IPS-20b (cell line): ENCODE results near the gene INHBC.

ENCODE experiments used
- H3K27ac ChIP-seq: one replicate; pipeline ENCODE4 v1.5.1; 2013; ENCODE audit warnings: low read length
- H3K27me3 ChIP-seq: 2 replicates; pipeline ENCODE4 v1.6.1; 2013; ENCODE audit warnings: mild to moderate bottlenecking, low read length, inconsistent platforms; ENCODE audit not compliant: insufficient read depth
- H3K36me3 ChIP-seq: 2 replicates; pipeline ENCODE4 v1.6.1; 2013; ENCODE audit warnings: low read depth, mild to moderate bottlenecking, inconsistent platforms, low read length, moderate library complexity; ENCODE audit not compliant: insufficient read depth
- H3K4me1 ChIP-seq: 2 replicates; pipeline ENCODE4 v1.6.1; 2013; ENCODE audit warnings: mild to moderate bottlenecking, control low read depth, inconsistent platforms, low read length, moderate library complexity; ENCODE audit not compliant: insufficient read depth
- H3K4me3 ChIP-seq: 2 replicates; pipeline ENCODE4 v1.5.1; 2013; ENCODE audit warnings: mild to moderate bottlenecking, low read length, inconsistent platforms
- H3K9ac ChIP-seq: 2 replicates; pipeline ENCODE4 v1.6.1; 2013; ENCODE audit warnings: low read depth, mild to moderate bottlenecking, inconsistent platforms, low read length, moderate library complexity
- H3K9me3 ChIP-seq: 2 replicates; pipeline ENCODE4 v1.6.1; 2013; ENCODE audit warnings: mild to moderate bottlenecking, low read depth, low read length, inconsistent platforms; ENCODE audit not compliant: insufficient read depth

The INHBC gene

GRCh38 chr12:57446292-57446960 is 11.8 kb downstream of the INHBC start:
- Histone ChIP-seq H3K4me1 (no peaks in the 10 kb centered on the region), H3K9ac (no peak overlapping the region), H3K9me3 (peaks cover 3% of the 10 kb centered on the region), H3K27ac (no peak overlapping the region), H3K4me3 (no peak overlapping the region), H3K36me3 (no peaks in the 10 kb centered on the region), H3K27me3 (no peaks in the 10 kb centered on the region)

- Histone ChIP-seq H3K27ac (no peak overlapping the region), H3K4me1 (peaks cover 11% of the 10 kb centered on the region), H3K4me3 (no peak overlapping the region), H3K27me3 (no peaks in the 10 kb centered on the region), H3K9me3 (no peaks in the 10 kb centered on the region), H3K36me3 (no peaks in the 10 kb centered on the region), H3K9ac (no peak overlapping the region)
Observed at GRCh38 chr12:57448669-57449068, 14.1 kb downstream of the INHBC start.

DNA sequence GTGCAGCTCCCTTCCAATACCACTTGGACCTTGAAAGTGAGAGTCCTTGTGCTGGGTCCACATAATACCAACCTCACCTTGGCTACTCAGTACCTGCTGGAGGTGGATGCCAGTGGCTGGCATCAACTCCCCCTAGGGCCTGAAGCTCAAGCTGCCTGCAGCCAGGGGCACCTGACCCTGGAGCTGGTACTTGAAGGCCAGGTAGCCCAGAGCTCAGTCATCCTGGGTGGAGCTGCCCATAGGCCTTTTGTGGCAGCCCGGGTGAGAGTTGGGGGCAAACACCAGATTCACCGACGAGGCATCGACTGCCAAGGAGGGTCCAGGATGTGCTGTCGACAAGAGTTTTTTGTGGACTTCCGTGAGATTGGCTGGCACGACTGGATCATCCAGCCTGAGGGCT is 14.8 kb downstream of the INHBC start:
- Histone ChIP-seq H3K4me3 (no peak overlapping the region), H3K27ac (no peak overlapping the region), H3K9ac (no peak overlapping the region), H3K9me3 (no peaks in the 10 kb centered on the region), H3K27me3 (no peaks in the 10 kb centered on the region), H3K4me1 (peaks cover 12% of the 10 kb centered on the region), H3K36me3 (no peaks in the 10 kb centered on the region)

- H3K27me3 ChIP-seq: no peaks in the 10 kb centered on the region
- H3K4me3 ChIP-seq: no peak overlapping the region
- H3K9me3 ChIP-seq: no peaks in the 10 kb centered on the region
- H3K36me3 ChIP-seq: no peaks in the 10 kb centered on the region
- H3K9ac ChIP-seq: no peak overlapping the region
- H3K4me1 ChIP-seq: peaks cover 16% of the 10 kb centered on the region
- no peak overlapping the region for H3K27ac ChIP-seq
Observed at GRCh38 chr12:57450057-57450456, 15.5 kb downstream of the INHBC start.

- H3K4me3 ChIP-seq: no peak overlapping the region
- H3K4me1 ChIP-seq: peaks cover 25% of the 10 kb centered on the region
- H3K27me3 ChIP-seq: peaks cover 6% of the 10 kb centered on the region; the same call in 1 of the 2 replicates
- H3K27ac ChIP-seq: no peak overlapping the region
- H3K9ac ChIP-seq: no peak overlapping the region
- no peaks in the 10 kb centered on the region for H3K36me3 ChIP-seq
- no peaks in the 10 kb centered on the region for H3K9me3 ChIP-seq
Observed at GRCh38 chr12:57451233-57451778, 16.7 kb downstream of the INHBC start.

GRCh38 chr12:57452181-57452936 is 17.8 kb downstream of the INHBC start:
- Histone ChIP-seq H3K9me3 (no peaks in the 10 kb centered on the region), H3K27ac (no peak overlapping the region), H3K36me3 (no peaks in the 10 kb centered on the region), H3K9ac (no peak overlapping the region; the same call in 1 of the 2 replicates), H3K4me3 (no peak overlapping the region), H3K4me1 (peaks cover 25% of the 10 kb centered on the region), H3K27me3 (peaks cover 6% of the 10 kb centered on the region)

GRCh38 chr12:57452937-57453509 is 18.4 kb downstream of the INHBC start:
- Histone ChIP-seq H3K36me3 (no peaks in the 10 kb centered on the region), H3K27ac (no peak overlapping the region), H3K4me3 (no peak overlapping the region), H3K9me3 (no peaks in the 10 kb centered on the region), H3K4me1 (peaks cover 25% of the 10 kb centered on the region), H3K27me3 (peaks cover 6% of the 10 kb centered on the region), H3K9ac (no peak overlapping the region)

- Histone ChIP-seq H3K4me1 (peaks cover 32% of the 10 kb centered on the region), H3K27ac (peak overlapping the region; percentile 96), H3K9ac (peak overlapping the region; percentile 86; the same call in 1 of the 2 replicates)
Observed at GRCh38 chr12:57454213-57454565, 19.6 kb downstream of the INHBC start.

GRCh38 chr12:57454566-57455373 is 20.2 kb downstream of the INHBC start, which contains the start of gene INHBE:
TSS of gene INHBE (plus strand) at chr12:57455307. CDS start at chr12:57455537, 230 bp downstream.
- Histone ChIP-seq H3K27me3 (peaks cover 6% of the 10 kb centered on the region), H3K4me1 (peaks cover 32% of the 10 kb centered on the region), H3K4me3 (peak within 1 kb of the TSS; percentile 57), H3K36me3 (no peaks in the 10 kb centered on the region), H3K9me3 (no peaks in the 10 kb centered on the region), H3K27ac (peak within 1 kb of the TSS; percentile 96), H3K9ac (peak within 1 kb of the TSS; percentile 86)

More at GRCh38 chr12:57454213-57454565, 19.6 kb downstream of the INHBC start:
- H3K4me3 ChIP-seq: no peak overlapping the region
- H3K9me3 ChIP-seq: no peaks in the 10 kb centered on the region
- H3K27me3 ChIP-seq: peaks cover 6% of the 10 kb centered on the region
- H3K36me3 ChIP-seq: no peaks in the 10 kb centered on the region

DNA sequence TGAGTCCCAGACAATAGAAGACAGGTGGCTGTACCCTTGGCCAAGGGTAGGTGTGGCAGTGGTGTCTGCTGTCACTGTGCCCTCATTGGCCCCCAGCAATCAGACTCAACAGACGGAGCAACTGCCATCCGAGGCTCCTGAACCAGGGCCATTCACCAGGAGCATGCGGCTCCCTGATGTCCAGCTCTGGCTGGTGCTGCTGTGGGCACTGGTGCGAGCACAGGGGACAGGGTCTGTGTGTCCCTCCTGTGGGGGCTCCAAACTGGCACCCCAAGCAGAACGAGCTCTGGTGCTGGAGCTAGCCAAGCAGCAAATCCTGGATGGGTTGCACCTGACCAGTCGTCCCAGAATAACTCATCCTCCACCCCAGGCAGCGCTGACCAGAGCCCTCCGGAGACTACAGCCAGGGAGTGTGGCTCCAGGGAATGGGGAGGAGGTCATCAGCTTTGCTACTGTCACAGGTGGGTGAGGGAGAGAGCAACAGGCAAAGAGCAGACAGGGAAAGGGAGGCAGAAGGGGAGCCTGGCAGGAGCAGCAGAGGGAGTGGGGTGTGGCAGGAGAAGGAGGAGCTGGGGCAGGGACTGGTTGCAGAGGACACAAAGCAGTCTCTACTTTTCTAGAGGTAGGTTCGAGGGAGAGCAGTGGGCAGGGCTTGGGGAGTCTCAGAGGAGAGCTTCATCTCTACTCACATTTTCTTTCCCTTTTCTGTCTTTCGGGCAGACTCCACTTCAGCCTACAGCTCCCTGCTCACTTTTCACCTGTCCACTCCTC is 21.0 kb downstream of the INHBC start:
- Histone ChIP-seq H3K4me1 (peaks cover 32% of the 10 kb centered on the region), H3K27me3 (peaks cover 11% of the 10 kb centered on the region), H3K36me3 (no peaks in the 10 kb centered on the region), H3K27ac (peak overlapping the region; percentile 12), H3K4me3 (peak overlapping the region; percentile 57), H3K9me3 (no peaks in the 10 kb centered on the region), H3K9ac (peak overlapping the region; percentile 67; the same call in 1 of the 2 replicates)
